ENCODE results near the gene PRRC2C.
"Not testable (repeated sequence)": the region's sequence is repeated elsewhere in the genome, so short reads cannot be mapped to it uniquely, and the experiment has no call there.

PRRC2C gene

GRCh38 chr1:171606402-171606941, 121.1 kb downstream of the PRRC2C start:
- DNase-seq (ENCODE audit: extremely low read depth, low read depth), result no peak
- TF ChIP-seq CTCF (IDR thresholded peaks at IDR 0.05; ENCODE audit: low read depth, low read length, missing control alignments), result no peak
- no peak overlapping the region for H3K4me3 ChIP-seq (replicated peaks; ENCODE audit: low read depth, low read length)

GRCh38 chr1:171610385-171610784, 125.1 kb downstream of the PRRC2C start:
- H3K4me3 ChIP-seq (replicated peaks; ENCODE audit: low read depth, low read length), result no peak overlapping the region
- no peak for DNase-seq (ENCODE audit: extremely low read depth, low read depth)
- no peak for TF ChIP-seq CTCF (IDR thresholded peaks at IDR 0.05; ENCODE audit: low read depth, low read length, missing control alignments)

- no peak for DNase-seq (ENCODE audit: extremely low read depth, low read depth)
- no peak for TF ChIP-seq CTCF (IDR thresholded peaks at IDR 0.05; ENCODE audit: low read depth, low read length, missing control alignments)
- H3K4me3 ChIP-seq (replicated peaks; ENCODE audit: low read depth, low read length), result no peak overlapping the region
These were observed 126.0 kb downstream of the PRRC2C start for GRCh38 chr1:171611306-171611705.

- DNase-seq (ENCODE audit: extremely low read depth, low read depth), result no peak
- H3K4me3 ChIP-seq (replicated peaks; ENCODE audit: low read depth, low read length), result no peak overlapping the region
- TF ChIP-seq CTCF (IDR thresholded peaks at IDR 0.05; ENCODE audit: low read depth, low read length, missing control alignments), result no peak
These were observed 128.0 kb downstream of the PRRC2C start for GRCh38 chr1:171613282-171613681.

GRCh38 chr1:171615122-171615906, 130.0 kb downstream of the PRRC2C start:
- not testable (repeated sequence) for DNase-seq (ENCODE audit: extremely low read depth, low read depth); H3K4me3 ChIP-seq (replicated peaks; ENCODE audit: low read depth, low read length)

GRCh38 chr1:171616586-171616985, 131.3 kb downstream of the PRRC2C start:
- H3K4me3 ChIP-seq (replicated peaks; ENCODE audit: low read depth, low read length), result no peak overlapping the region
- no peak for DNase-seq (ENCODE audit: extremely low read depth, low read depth)
- TF ChIP-seq CTCF (IDR thresholded peaks at IDR 0.05; ENCODE audit: low read depth, low read length, missing control alignments), result no peak

- no peak within 1 kb of the TSS for H3K4me3 ChIP-seq (replicated peaks; ENCODE audit: low read depth, low read length)
- TF ChIP-seq CTCF (IDR thresholded peaks at IDR 0.05; ENCODE audit: low read depth, low read length, missing control alignments), result no peak
These were observed 136.8 kb downstream of the PRRC2C start, which contains the start of gene MYOCOS for GRCh38 chr1:171622152-171622462. TSS of gene MYOCOS (plus strand) at chr1:171622243. CDS start at chr1:171623884, 1,641 bp downstream.

More at GRCh38 chr1:171622152-171622462, 136.8 kb downstream of the PRRC2C start, which contains the start of gene MYOCOS:
- no peak for DNase-seq (ENCODE audit: extremely low read depth, low read depth)

All from HFF-Myc (cell line).